ENCODE data around the gene ERBIN. TPM values are rescaled to one million over a fixed set of nuclear protein-coding genes. Genes with fewer than 3 reads are reported as not detected.

The ERBIN gene
- total and polyA plus RNA-seq, 2 of the 13 experiments (the other 11 are each of a cell fraction or from before 2014, with no cell fraction given) = 14.4 to 41.7 TPM

DNA sequence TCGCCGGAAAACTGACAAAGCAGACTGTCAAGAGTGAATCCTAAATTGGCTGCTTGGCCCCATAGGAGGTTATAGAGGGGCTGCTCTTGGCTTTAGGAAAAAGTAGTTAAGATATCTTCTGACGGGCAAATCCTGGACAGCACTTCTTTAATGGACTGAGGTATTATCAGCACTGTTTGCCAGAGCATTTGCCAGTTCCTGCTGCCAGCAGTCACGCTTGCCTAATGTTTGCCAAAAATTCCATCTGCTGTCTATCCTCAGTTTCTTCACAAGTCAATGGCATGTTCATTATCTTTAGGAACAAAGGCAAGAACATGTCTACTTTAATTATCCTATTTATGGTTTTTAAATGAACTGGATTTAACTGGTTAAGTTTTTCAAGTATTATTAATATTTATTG is 191.9 kb downstream of the ERBIN start:
- H4K20me1 ChIP-seq (ENCODE audit: insufficient read depth, low read length) = no peaks in the 10 kb centered on the region
- no peak overlapping the region for H3K4me2 ChIP-seq (ENCODE audit: low read depth, low read length)
- H3K36me3 ChIP-seq (replicated peaks in 1 of 2; ENCODE audit: control insufficient read depth in 1 of 2, insufficient read depth in 2 of 2, low read length in 2 of 2) = no peaks in the 10 kb centered on the region
- no peak overlapping the region for H2AFZ ChIP-seq (ENCODE audit: low read length)
- H3K9me3 ChIP-seq (ENCODE audit: low read length) = no peaks in the 10 kb centered on the region
- no TSS peak for BruUV-seq (replicated peaks)
- DNase-seq (ENCODE audit: low spot score) (no peak), ATAC-seq (no peak), FAIRE-seq (no peak)
- POLR2A ChIA-PET = no interaction called here
- intact Hi-C loops (cut with micrococcal nuclease; ENCODE audit: unreplicated experiment) = no loop called here
- H3K27me3 ChIP-seq (ENCODE audit: control insufficient read depth in 1 of 2, insufficient read depth in 2 of 2, low read length in 2 of 2) = no peaks in the 10 kb centered on the region; a peak in 1 of 5 replicates
- CTCF ChIA-PET (ENCODE audit: low intra/inter-chr PET ratio, low total read pairs) = no interaction called here
- H3K4me1 ChIP-seq (ENCODE audit: insufficient read depth, low read length) = no peaks in the 10 kb centered on the region
- in situ Hi-C loops (cut with HindIII; ENCODE audit: extremely low pct_ligation_motif_present, low pct_unique_long_range_greater_than_20kb) = no loop called here
- no peak overlapping the region for H3K9ac ChIP-seq (ENCODE audit: insufficient read depth, low read depth, low read length)
- no peaks in the 10 kb centered on the region for H3K79me2 ChIP-seq (ENCODE audit: insufficient read depth, low read length)
- H3K4me3 ChIP-seq (replicated peaks in 1 of 3; ENCODE audit: insufficient read depth in 1 of 3, low read depth in 2 of 3, low read length in 3 of 3) = no peak overlapping the region
- no peak overlapping the region for H3K27ac ChIP-seq (ENCODE audit: extremely low read length, insufficient read depth, low read length)
- WGBS (ENCODE audit: low lambda C conversion rate) = 64% methylated on average over 4 of the region's 4 CpGs
- TF ChIP-seq ZNF557 (CRISPR knock-in tag; IDR thresholded peaks at IDR 0.05) (no peak), RBAK (CRISPR knock-in tag; IDR thresholded peaks at IDR 0.05) (no peak), ZNF740 (CRISPR knock-in tag; IDR thresholded peaks at IDR 0.05) (no peak), SMARCE1 (IDR thresholded peaks at IDR 0.05; ENCODE audit: borderline replicate concordance) (no peak), NR2F6 (IDR thresholded peaks at IDR 0.05) (no peak), NR2F6 (CRISPR knock-in tag; IDR thresholded peaks at IDR 0.05) (no peak), POLR2A (IDR thresholded peaks at IDR 0.05; ENCODE audit: insufficient read depth in 1 of 2, low read depth in 2 of 2, low read length in 2 of 2) (no peak), ZNF24 (IDR thresholded peaks at IDR 0.05) (no peak), NFIC (IDR thresholded peaks at IDR 0.05; ENCODE audit: low read length) (no peak), MED13 (CRISPR knock-in tag; IDR thresholded peaks at IDR 0.05) (no peak), ZNF777 (CRISPR knock-in tag; IDR thresholded peaks at IDR 0.05) (no peak), PLRG1 (conservative IDR thresholded peaks at IDR 0.05) (no peak), NKX3-1 (CRISPR knock-in tag; IDR thresholded peaks at IDR 0.05) (no peak), TCF12 (IDR thresholded peaks at IDR 0.05) (no peak), TCF12 (CRISPR knock-in tag; IDR thresholded peaks at IDR 0.05) (no peak), ZNF670 (CRISPR knock-in tag; IDR thresholded peaks at IDR 0.05; ENCODE audit: borderline replicate concordance) (no peak)
- TF ChIP-seq, protein P1, sequence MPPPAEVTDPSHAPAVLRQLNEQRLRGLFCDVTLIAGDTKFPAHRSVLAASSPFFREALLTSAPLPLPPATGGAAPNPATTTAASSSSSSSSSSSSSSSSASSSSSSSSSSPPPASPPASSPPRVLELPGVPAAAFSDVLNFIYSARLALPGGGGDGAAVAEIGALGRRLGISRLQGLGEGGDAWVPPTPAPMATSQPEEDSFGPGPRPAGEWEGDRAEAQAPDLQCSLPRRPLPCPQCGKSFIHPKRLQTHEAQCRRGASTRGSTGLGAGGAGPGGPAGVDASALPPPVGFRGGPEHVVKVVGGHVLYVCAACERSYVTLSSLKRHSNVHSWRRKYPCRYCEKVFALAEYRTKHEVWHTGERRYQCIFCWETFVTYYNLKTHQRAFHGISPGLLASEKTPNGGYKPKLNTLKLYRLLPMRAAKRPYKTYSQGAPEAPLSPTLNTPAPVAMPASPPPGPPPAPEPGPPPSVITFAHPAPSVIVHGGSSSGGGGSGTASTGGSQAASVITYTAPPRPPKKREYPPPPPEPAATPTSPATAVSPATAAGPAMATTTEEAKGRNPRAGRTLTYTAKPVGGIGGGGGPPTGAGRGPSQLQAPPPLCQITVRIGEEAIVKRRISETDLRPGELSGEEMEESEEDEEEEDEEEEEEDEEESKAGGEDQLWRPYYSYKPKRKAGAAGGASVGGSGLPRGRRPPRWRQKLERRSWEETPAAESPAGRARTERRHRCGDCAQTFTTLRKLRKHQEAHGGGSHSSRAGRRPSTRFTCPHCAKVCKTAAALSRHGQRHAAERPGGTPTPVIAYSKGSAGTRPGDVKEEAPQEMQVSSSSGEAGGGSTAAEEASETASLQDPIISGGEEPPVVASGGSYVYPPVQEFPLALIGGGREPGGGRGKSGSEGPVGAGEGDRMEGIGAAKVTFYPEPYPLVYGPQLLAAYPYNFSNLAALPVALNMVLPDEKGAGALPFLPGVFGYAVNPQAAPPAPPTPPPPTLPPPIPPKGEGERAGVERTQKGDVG (CRISPR knock-in tag; IDR thresholded peaks at IDR 0.05; ENCODE audit: borderline replicate concordance) = no peak
- TF ChIP-seq, protein P2, sequence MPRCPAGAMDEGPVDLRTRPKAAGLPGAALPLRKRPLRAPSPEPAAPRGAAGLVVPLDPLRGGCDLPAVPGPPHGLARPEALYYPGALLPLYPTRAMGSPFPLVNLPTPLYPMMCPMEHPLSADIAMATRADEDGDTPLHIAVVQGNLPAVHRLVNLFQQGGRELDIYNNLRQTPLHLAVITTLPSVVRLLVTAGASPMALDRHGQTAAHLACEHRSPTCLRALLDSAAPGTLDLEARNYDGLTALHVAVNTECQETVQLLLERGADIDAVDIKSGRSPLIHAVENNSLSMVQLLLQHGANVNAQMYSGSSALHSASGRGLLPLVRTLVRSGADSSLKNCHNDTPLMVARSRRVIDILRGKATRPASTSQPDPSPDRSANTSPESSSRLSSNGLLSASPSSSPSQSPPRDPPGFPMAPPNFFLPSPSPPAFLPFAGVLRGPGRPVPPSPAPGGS (CRISPR knock-in tag; IDR thresholded peaks at IDR 0.05) = no peak
- TF ChIP-seq, protein P3, sequence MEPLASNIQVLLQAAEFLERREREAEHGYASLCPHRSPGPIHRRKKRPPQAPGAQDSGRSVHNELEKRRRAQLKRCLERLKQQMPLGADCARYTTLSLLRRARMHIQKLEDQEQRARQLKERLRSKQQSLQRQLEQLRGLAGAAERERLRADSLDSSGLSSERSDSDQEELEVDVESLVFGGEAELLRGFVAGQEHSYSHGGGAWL (CRISPR knock-in tag; IDR thresholded peaks at IDR 0.05) = no peak
- TF ChIP-seq, protein P4, sequence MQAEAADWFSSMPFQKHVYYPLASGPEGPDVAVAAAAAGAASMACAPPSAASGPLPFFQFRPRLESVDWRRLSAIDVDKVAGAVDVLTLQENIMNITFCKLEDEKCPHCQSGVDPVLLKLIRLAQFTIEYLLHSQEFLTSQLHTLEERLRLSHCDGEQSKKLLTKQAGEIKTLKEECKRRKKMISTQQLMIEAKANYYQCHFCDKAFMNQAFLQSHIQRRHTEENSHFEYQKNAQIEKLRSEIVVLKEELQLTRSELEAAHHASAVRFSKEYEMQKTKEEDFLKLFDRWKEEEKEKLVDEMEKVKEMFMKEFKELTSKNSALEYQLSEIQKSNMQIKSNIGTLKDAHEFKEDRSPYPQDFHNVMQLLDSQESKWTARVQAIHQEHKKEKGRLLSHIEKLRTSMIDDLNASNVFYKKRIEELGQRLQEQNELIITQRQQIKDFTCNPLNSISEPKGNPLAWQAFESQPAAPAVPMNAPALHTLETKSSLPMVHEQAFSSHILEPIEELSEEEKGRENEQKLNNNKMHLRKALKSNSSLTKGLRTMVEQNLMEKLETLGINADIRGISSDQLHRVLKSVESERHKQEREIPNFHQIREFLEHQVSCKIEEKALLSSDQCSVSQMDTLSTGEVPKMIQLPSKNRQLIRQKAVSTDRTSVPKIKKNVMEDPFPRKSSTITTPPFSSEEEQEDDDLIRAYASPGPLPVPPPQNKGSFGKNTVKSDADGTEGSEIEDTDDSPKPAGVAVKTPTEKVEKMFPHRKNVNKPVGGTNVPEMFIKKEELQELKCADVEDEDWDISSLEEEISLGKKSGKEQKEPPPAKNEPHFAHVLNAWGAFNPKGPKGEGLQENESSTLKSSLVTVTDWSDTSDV (CRISPR knock-in tag; IDR thresholded peaks at IDR 0.05) = no peak

Measured in HepG2 (cell line).